HepG2 (cell line): ENCODE measurements around the gene PADI4. TPM values are rescaled to one million over a fixed set of nuclear protein-coding genes. Genes with fewer than 3 reads are reported as not detected.

Experiments
- ATAC-seq: fragments of 200-7000 bp; cut with Tn5 transposase; 3 replicates; pipeline ENCODE4 v1.9.1; 2020; ENCODE audit warnings: mild to moderate bottlenecking, moderate library complexity
- BruUV-seq: library from RNA; stranded (reverse); fragments of 400-500 nt; replicated peaks from 2 replicates; lab custom pipeline; 2021; lab: Mats Ljungman, UMichigan
- CTCF ChIA-PET: fragments of 300-600 bp; formaldehyde crosslinking; extraction: SDS; loops from one replicate; lab custom pipeline; 2021; ENCODE audit warnings: low total read pairs, inconsistent platforms, low intra/inter-chr PET ratio; lab: Yijun Ruan, JAX
- POLR2A ChIA-PET: fragments of 350-600 bp; sonication (Branson Sonifier 250); formaldehyde crosslinking; loops from one replicate; lab custom pipeline; 2020; ENCODE audit warnings: antibody characterized with exemption, inconsistent platforms; lab: Yijun Ruan, JAX
- DNase-seq: peaks from one replicate; pipeline ENCODE4 v3.0.0-alpha.2; 2015; ENCODE audit warnings: low spot score
- FAIRE-seq: peaks from 3 replicates; lab custom pipeline; 2011; peaks lifted over from hg19 to GRCh38; lab: Jason Lieb, UNC
- H2AFZ ChIP-seq: one replicate; pipeline ENCODE4 v1.6.1; 2011; ENCODE audit warnings: low read length, inconsistent platforms
- H3K27ac ChIP-seq: fragments of 300-600 bp; 3 replicates; pipeline ENCODE4 v1.8.0; 2011; ENCODE audit warnings: mixed run types, mild to moderate bottlenecking, mixed read lengths, low read length, inconsistent platforms; ENCODE audit not compliant: insufficient read depth; ENCODE audit errors: extremely low read length
- H3K27me3 ChIP-seq, 2 experiments: fragments of 200-600 bp in 1 of 2; 2 replicates in 1 of 2; 3 replicates in 1 of 2; pipeline versions ENCODE4 v1.6.0 to v1.8.0; 2011; ENCODE audit warnings: low read length in 2 of 2, mild to moderate bottlenecking in 2 of 2, moderate library complexity in 2 of 2, inconsistent platforms in 1 of 2; ENCODE audit not compliant: insufficient read depth in 2 of 2, control insufficient read depth in 1 of 2
- H3K36me3 ChIP-seq, 2 experiments: fragments of 200-600 bp in 1 of 2; replicated peaks in 1 of 2; 2 replicates in 1 of 2; 3 replicates in 1 of 2; pipeline versions ENCODE4 v1.5.1 to v1.8.0; 2011; ENCODE audit warnings: low read length in 2 of 2, inconsistent platforms in 1 of 2; ENCODE audit not compliant: insufficient read depth in 2 of 2, control insufficient read depth in 1 of 2
- H3K4me1 ChIP-seq: 2 replicates; pipeline ENCODE4 v1.5.1; 2012; ENCODE audit warnings: low read length, inconsistent platforms; ENCODE audit not compliant: insufficient read depth
- H3K4me2 ChIP-seq: 2 replicates; pipeline ENCODE4 v1.6.0; 2011; ENCODE audit warnings: low read depth, low read length, inconsistent platforms
- H3K4me3 ChIP-seq, 3 experiments: fragments of 200-600 bp in 1 of 3; sonication (generic), shearing (Covaris generic) in 1 of 3; replicated peaks in 1 of 3; 2 replicates each; pipeline ENCODE4 v1.5.1; 2011 to 2016; ENCODE audit warnings: low read length in 3 of 3, inconsistent platforms in 2 of 3, low read depth in 2 of 3, mild to moderate bottlenecking in 2 of 3, control low read depth in 1 of 3, mixed read lengths in 1 of 3; ENCODE audit not compliant: insufficient read depth in 1 of 3
- H3K79me2 ChIP-seq: one replicate; pipeline ENCODE4 v1.6.1; 2011; ENCODE audit warnings: low read length, inconsistent platforms; ENCODE audit not compliant: insufficient read depth
- H3K9ac ChIP-seq: 2 replicates; pipeline ENCODE4 v1.6.0; 2011; ENCODE audit warnings: mild to moderate bottlenecking, low read depth, low read length, inconsistent platforms; ENCODE audit not compliant: insufficient read depth
- H3K9me3 ChIP-seq: 2 replicates; pipeline ENCODE4 v1.5.1; 2012; ENCODE audit warnings: mild to moderate bottlenecking, low read length
- H4K20me1 ChIP-seq: 2 replicates; pipeline ENCODE4 v1.6.0; 2011; ENCODE audit warnings: inconsistent platforms, mild to moderate bottlenecking, low read length, moderate library complexity; ENCODE audit not compliant: insufficient read depth
- BRCA1 ChIP-seq: sonication (generic); formaldehyde crosslinking; IDR thresholded peaks from 2 replicates; pipeline ENCODE4 v1.4.0; 2020; ENCODE audit warnings: missing genetic modification reagents
- GATAD1 ChIP-seq: IDR thresholded peaks from 2 replicates; pipeline ENCODE4 v1.6.1; 2016; ENCODE audit warnings: missing genetic modification reagents, missing compliant biosample characterization
- HNF4A ChIP-seq: sonication (generic); formaldehyde crosslinking; IDR thresholded peaks from 2 replicates; pipeline ENCODE4 v1.4.0; 2020; ENCODE audit warnings: missing genetic modification reagents
- KLF16 ChIP-seq, 2 experiments: sonication (generic) in 1 of 2; formaldehyde crosslinking in 1 of 2; IDR thresholded peaks; 2 replicates each; pipeline versions ENCODE4 v1.6.1 to v1.8.0; 2016 to 2023; ENCODE audit warnings: missing genetic modification reagents in 2 of 2, missing compliant biosample characterization in 1 of 2
- MEIS1 ChIP-seq: sonication (generic); formaldehyde crosslinking; IDR thresholded peaks from 2 replicates; pipeline ENCODE4 v1.9.0; 2021; ENCODE audit warnings: mild to moderate bottlenecking, missing genetic modification reagents, moderate library complexity, borderline replicate concordance
- RAD21 ChIP-seq: fragments of 450-650 bp; formaldehyde crosslinking; IDR thresholded peaks from 2 replicates; pipeline ENCODE4 v1.5.0; 2020; ENCODE audit warnings: mild to moderate bottlenecking
- SMAD9 ChIP-seq: sonication (generic); formaldehyde crosslinking; IDR thresholded peaks from 2 replicates; pipeline ENCODE4 v1.5.1; 2020; ENCODE audit warnings: mild to moderate bottlenecking, missing genetic modification reagents
- YEATS2 ChIP-seq: sonication (generic); formaldehyde crosslinking; IDR thresholded peaks from 2 replicates; pipeline ENCODE4 v1.4.0; 2020; ENCODE audit warnings: missing genetic modification reagents, borderline replicate concordance
- ZNF644 ChIP-seq: IDR thresholded peaks from 2 replicates; pipeline ENCODE4 v1.6.1; 2016; ENCODE audit warnings: low read depth
- WGBS: methylation state at CpG from one replicate; pipeline ENCODE4 v1.1.6; 2017; ENCODE audit warnings: low lambda C conversion rate; 5-methylcytosine and 5-hydroxymethylcytosine counted together
- in situ Hi-C: cut with HindIII; loops from 2 replicates; pipeline ENCODE4 v1.10.0; 2017; ENCODE audit warnings: low pct_unique_long_range_greater_than_20kb; ENCODE audit not compliant: extremely low pct_ligation_motif_present
- intact Hi-C: fragments of 100-400 bp; cut with micrococcal nuclease; formaldehyde crosslinking; loops from one replicate; pipeline ENCODE4 v1.10.0; 2022; ENCODE audit not compliant: unreplicated experiment
- polyA plus RNA-seq, 8 experiments: library from polyadenylated mRNA; depleted of rRNA in 3 of 8; stranded (reverse) in 7 of 8; unstranded in 1 of 8; fragments of >200 nt; fragmentation: Illumina TruSeq in 4 of 8; extraction: Trizol in 4 of 8; gene quantifications; 2 replicates each; pipeline versions ENCODE4 v1.2.1 to v1.2.3, GENCODE V29; 2011 to 2016; ENCODE audit warnings: low read depth in 4 of 8, missing spikeins in 1 of 8, mixed read lengths in 1 of 8; ENCODE audit not compliant: insufficient read depth in 1 of 8
- total RNA-seq, 5 experiments: library from RNA; depleted of rRNA; stranded (reverse); fragments of >200 nt; fragmentation: Illumina TruSeq; extraction: Trizol; gene quantifications; 2 replicates each; pipeline ENCODE4 v1.2.3, GENCODE V29; 2016; ENCODE audit warnings: low read depth in 1 of 5
- TF ChIP-seq, protein P1 (sequence below): sonication (generic); formaldehyde crosslinking; IDR thresholded peaks from 2 replicates; pipeline ENCODE4 v1.4.0; 2020; ENCODE audit warnings: missing genetic modification reagents
- TF ChIP-seq, protein P2 (sequence below): sonication (generic); formaldehyde crosslinking; IDR thresholded peaks from 2 replicates; pipeline ENCODE4 v1.5.0; 2020; ENCODE audit warnings: missing genetic modification reagents

The PADI4 gene
- total and polyA plus RNA-seq, 2 of the 13 experiments (the other 11 are each of a cell fraction or from before 2014, with no cell fraction given), result 0.04 TPM

DNA sequence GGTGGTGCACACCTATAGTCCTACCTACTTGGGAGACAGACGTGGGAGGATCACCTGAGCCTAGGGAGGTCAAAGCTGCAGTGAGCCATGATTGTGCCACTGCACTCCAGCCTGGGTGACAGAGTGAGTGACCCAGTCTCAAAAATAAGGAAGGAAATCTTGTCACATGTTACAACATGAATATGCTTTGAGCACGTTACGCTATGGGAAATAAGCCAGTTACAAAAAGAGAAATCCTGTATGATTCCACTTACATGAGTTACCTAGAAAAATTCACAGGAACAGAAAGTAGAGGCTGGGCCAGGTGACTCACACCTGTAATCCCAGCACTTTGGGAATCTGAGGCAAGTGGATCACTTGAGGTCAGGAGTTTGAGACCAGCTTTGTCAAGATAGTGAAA lies 57.3 kb downstream of the PADI4 start (continued):
- TF ChIP-seq KLF16 (CRISPR knock-in tag; IDR thresholded peaks at IDR 0.05) (no peak), ZNF644 (CRISPR knock-in tag) (no peak), RAD21 (CRISPR knock-in tag) (no peak), HNF4A (CRISPR knock-in tag) (no peak), MEIS1 (CRISPR knock-in tag) (no peak)
- TF ChIP-seq, protein P1, sequence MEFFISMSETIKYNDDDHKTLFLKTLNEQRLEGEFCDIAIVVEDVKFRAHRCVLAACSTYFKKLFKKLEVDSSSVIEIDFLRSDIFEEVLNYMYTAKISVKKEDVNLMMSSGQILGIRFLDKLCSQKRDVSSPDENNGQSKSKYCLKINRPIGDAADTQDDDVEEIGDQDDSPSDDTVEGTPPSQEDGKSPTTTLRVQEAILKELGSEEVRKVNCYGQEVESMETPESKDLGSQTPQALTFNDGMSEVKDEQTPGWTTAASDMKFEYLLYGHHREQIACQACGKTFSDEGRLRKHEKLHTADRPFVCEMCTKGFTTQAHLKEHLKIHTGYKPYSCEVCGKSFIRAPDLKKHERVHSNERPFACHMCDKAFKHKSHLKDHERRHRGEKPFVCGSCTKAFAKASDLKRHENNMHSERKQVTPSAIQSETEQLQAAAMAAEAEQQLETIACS (CRISPR knock-in tag), result no peak
- TF ChIP-seq, protein P2, sequence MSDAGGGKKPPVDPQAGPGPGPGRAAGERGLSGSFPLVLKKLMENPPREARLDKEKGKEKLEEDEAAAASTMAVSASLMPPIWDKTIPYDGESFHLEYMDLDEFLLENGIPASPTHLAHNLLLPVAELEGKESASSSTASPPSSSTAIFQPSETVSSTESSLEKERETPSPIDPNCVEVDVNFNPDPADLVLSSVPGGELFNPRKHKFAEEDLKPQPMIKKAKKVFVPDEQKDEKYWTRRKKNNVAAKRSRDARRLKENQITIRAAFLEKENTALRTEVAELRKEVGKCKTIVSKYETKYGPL (CRISPR knock-in tag), result no peak

DNA sequence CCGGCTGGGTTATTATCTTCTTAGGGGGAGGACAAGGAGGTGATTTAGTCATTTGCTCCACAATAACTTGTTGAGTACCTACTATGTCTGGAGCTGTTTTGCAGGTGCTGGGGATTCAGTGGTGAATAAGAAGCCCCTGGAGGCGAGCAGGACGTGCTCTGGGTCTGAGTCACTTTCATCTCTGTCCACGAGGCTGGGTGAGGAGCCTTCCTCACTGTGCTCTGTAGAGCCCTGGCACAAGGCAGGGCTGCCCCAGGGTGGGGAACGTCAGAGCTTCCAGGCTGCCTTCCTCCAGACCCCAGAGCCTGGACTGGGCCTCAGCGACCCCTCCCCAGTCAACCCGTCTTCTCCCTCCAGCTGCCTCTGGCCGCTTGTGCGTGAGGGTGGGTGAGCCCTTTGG lies 61.5 kb downstream of the PADI4 start:
- Histone ChIP-seq H3K27ac (no peak overlapping the region), H3K4me1 (no peaks in the 10 kb centered on the region), H3K4me3 (no peak overlapping the region), H2AFZ (no peak overlapping the region), H3K9me3 (no peaks in the 10 kb centered on the region), H3K36me3 (no peaks in the 10 kb centered on the region), H3K4me2 (no peak overlapping the region), H3K9ac (no peak overlapping the region), H3K27me3 (peaks cover 7 to 14% of the 10 kb centered on the region in 2 experiments; a peak in 4 of 5 replicates), H4K20me1 (peaks cover 3% of the 10 kb centered on the region; the same call in 1 of the 2 replicates), H3K79me2 (no peaks in the 10 kb centered on the region)
- no TSS peak for BruUV-seq
- in situ Hi-C loops (no loop called here), intact Hi-C loops (no loop called here)
- DNase-seq, result no peak
- ChIA-PET POLR2A (no interaction called here), CTCF (no interaction called here)
- WGBS, result 5% methylated on average over 3 of the region's 9 CpGs
- no peak for ATAC-seq
- FAIRE-seq, result no peak
- TF ChIP-seq BRCA1 (CRISPR knock-in tag) (no peak), GATAD1 (no peak), YEATS2 (CRISPR knock-in tag) (no peak), SMAD9 (CRISPR knock-in tag) (no peak)
